ENCODE data around the gene HYDIN. TPM values are rescaled to one million over a fixed set of nuclear protein-coding genes. Genes with fewer than 3 reads are reported as not detected.

The HYDIN gene
- total and polyA plus RNA-seq, 9 of the 15 experiments (the other 6 are each of a cell fraction or from before 2014, with no cell fraction given): 0.08 to 0.43 (median 0.14) TPM; not detected in 1

GRCh38 chr16:71201556-71201955, 29.0 kb downstream of the HYDIN start:
- WGBS (ENCODE audit: insufficient coverage, low coverage, missing lambda C conversion rate): 0% methylated on average over 2 of the region's 2 CpGs

DNA sequence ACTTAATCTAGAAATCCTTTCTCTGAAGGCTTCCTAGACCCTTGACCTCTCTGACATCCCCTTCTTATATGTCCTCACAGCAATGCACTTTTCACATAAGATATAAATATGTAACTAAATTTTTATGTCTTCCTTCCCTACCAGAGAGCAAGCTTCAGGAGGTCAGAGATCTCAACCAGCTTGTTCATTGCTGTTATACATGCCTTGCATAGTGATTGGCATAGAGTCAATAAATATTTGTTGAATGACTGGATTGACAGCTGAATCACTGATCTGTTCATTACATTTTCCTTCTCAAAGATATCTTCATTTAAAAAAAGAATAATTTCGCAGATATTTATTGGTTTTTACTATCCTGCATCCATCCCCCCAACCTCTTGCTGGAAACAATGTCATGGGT, 29.5 kb downstream of the HYDIN start:
- H3K27me3 ChIP-seq (ENCODE audit: control insufficient read depth in 2 of 2, insufficient read depth in 2 of 2, low read length in 2 of 2): no peaks in the 10 kb centered on the region
- H4K20me1 ChIP-seq (replicated peaks; ENCODE audit: control insufficient read depth, insufficient read depth, low read length): no peaks in the 10 kb centered on the region
- H3K79me2 ChIP-seq (ENCODE audit: control insufficient read depth, insufficient read depth, low read length): no peaks in the 10 kb centered on the region
- DNase-seq (ENCODE audit: extremely low read depth in 1 of 4, low spot score in 3 of 4): no peak
- no TSS peak for BruUV-seq (replicated peaks)
- H3K9ac ChIP-seq (ENCODE audit: insufficient read depth in 1 of 2, low read depth in 2 of 2, low read length in 2 of 2): no peak overlapping the region
- 0% methylated on average over 1 of the region's 1 CpG for WGBS (ENCODE audit: insufficient coverage, low coverage, missing lambda C conversion rate)
- H3K9me3 ChIP-seq (replicated peaks; ENCODE audit: control insufficient read depth, insufficient read depth, low read depth, low read length): no peaks in the 10 kb centered on the region
- H3K4me3 ChIP-seq: no peak overlapping the region
- H3K4me1 ChIP-seq (replicated peaks in 1 of 2; ENCODE audit: control insufficient read depth in 2 of 2, insufficient read depth in 2 of 2, low read length in 2 of 2): no peaks in the 10 kb centered on the region
- no peak overlapping the region for H3K4me2 ChIP-seq (ENCODE audit: insufficient read depth, low read length)
- no peak overlapping the region for H3K27ac ChIP-seq (ENCODE audit: extremely low read depth, low read depth, low read length)
- in situ Hi-C loops (cut with MboI): no loop called here
- intact Hi-C loops (cut with micrococcal nuclease): no loop called here
- ATAC-seq: no peak
- H3K9me1 ChIP-seq (ENCODE audit: control insufficient read depth, insufficient read depth, low read length): no peaks in the 10 kb centered on the region
- ChIA-PET POLR2A (no interaction called here), CTCF (ENCODE audit: low intra/inter-chr PET ratio) (no interaction called here)
- no peak for FAIRE-seq
- no peak overlapping the region for H2AFZ ChIP-seq (ENCODE audit: low read depth, low read length)
- H3K36me3 ChIP-seq (ENCODE audit: control insufficient read depth, insufficient read depth, low read length): no peaks in the 10 kb centered on the region
- no peak for TF ChIP-seq ZNF354B (CRISPR knock-in tag; IDR thresholded peaks at IDR 0.05)
- TF ChIP-seq SIRT6 (IDR thresholded peaks at IDR 0.05; ENCODE audit: low read depth, low read length): no peak
- no peak for TF ChIP-seq FOXK1 (CRISPR knock-in tag; IDR thresholded peaks at IDR 0.05; ENCODE audit: borderline replicate concordance)
- no peak for TF ChIP-seq ZNF445 (CRISPR knock-in tag; IDR thresholded peaks at IDR 0.05; ENCODE audit: low read depth)
- TF ChIP-seq HMBOX1 (IDR thresholded peaks at IDR 0.05): no peak
- TF ChIP-seq BACH1 (tag; IDR thresholded peaks at IDR 0.05): no peak
- no peak for TF ChIP-seq IFI16 (CRISPR knock-in tag; IDR thresholded peaks at IDR 0.05)
- no peak for TF ChIP-seq TSHZ1 (CRISPR knock-in tag; IDR thresholded peaks at IDR 0.05)
- TF ChIP-seq HNRNPLL (IDR thresholded peaks at IDR 0.05; ENCODE audit: low read depth, low read length, poor library complexity, severe bottlenecking): no peak
- TF ChIP-seq MXI1 (IDR thresholded peaks at IDR 0.05; ENCODE audit: low read depth, low read length): no peak
- no peak for TF ChIP-seq ZNF197 (CRISPR knock-in tag; IDR thresholded peaks at IDR 0.05; ENCODE audit: low read depth)

More at GRCh38 chr16:71201556-71201955, 29.0 kb downstream of the HYDIN start:
- no peak for ATAC-seq
- no peaks in the 10 kb centered on the region for H3K27me3 ChIP-seq (ENCODE audit: control insufficient read depth in 2 of 2, insufficient read depth in 2 of 2, low read length in 2 of 2)
- H3K79me2 ChIP-seq (ENCODE audit: control insufficient read depth, insufficient read depth, low read length): no peaks in the 10 kb centered on the region
- no TSS peak for BruUV-seq (replicated peaks)
- ChIA-PET POLR2A (interaction anchor here (1.4 kb wide), 1 partner anchor 10 kb away, joined by 3 read pairs; no protein-coding TSS in a partner anchor), CTCF (ENCODE audit: low intra/inter-chr PET ratio) (no interaction called here)
- no peak overlapping the region for H3K4me2 ChIP-seq (ENCODE audit: insufficient read depth, low read length)
- H3K9me1 ChIP-seq (ENCODE audit: control insufficient read depth, insufficient read depth, low read length): no peaks in the 10 kb centered on the region
- H3K9ac ChIP-seq (ENCODE audit: insufficient read depth in 1 of 2, low read depth in 2 of 2, low read length in 2 of 2): no peak overlapping the region
- no peak for TF ChIP-seq ARHGAP35 (IDR thresholded peaks at IDR 0.05; ENCODE audit: partially characterized antibody)
- TF ChIP-seq RNF2 (IDR thresholded peaks at IDR 0.05): no peak
- no peak for TF ChIP-seq ZNF583 (CRISPR knock-in tag; IDR thresholded peaks at IDR 0.05)
- TF ChIP-seq YY1 (IDR thresholded peaks at IDR 0.05; ENCODE audit: borderline replicate concordance in 1 of 3, control insufficient read depth in 1 of 3, extremely low read depth in 1 of 3, insufficient read depth in 3 of 3, insufficient read length in 1 of 3, insufficient replicate concordance in 2 of 3, low read depth in 1 of 3, low read length in 2 of 3): peak in 1 of 3 experiments; percentile 9
- intact Hi-C loops (cut with micrococcal nuclease): no loop called here
- no peak overlapping the region for H3K4me3 ChIP-seq
- no peak overlapping the region for H2AFZ ChIP-seq (ENCODE audit: low read depth, low read length)
- FAIRE-seq: no peak
- H3K9me3 ChIP-seq (replicated peaks; ENCODE audit: control insufficient read depth, insufficient read depth, low read depth, low read length): no peaks in the 10 kb centered on the region
- no peaks in the 10 kb centered on the region for H3K4me1 ChIP-seq (replicated peaks in 1 of 2; ENCODE audit: control insufficient read depth in 2 of 2, insufficient read depth in 2 of 2, low read length in 2 of 2)
- H4K20me1 ChIP-seq (replicated peaks; ENCODE audit: control insufficient read depth, insufficient read depth, low read length): no peaks in the 10 kb centered on the region
- no peak for DNase-seq (ENCODE audit: extremely low read depth in 1 of 4, low spot score in 3 of 4)
- H3K36me3 ChIP-seq (ENCODE audit: control insufficient read depth, insufficient read depth, low read length): no peaks in the 10 kb centered on the region
- in situ Hi-C loops (cut with MboI): no loop called here
- no peak overlapping the region for H3K27ac ChIP-seq (ENCODE audit: extremely low read depth, low read depth, low read length)
